GM12864 (cell line): ENCODE results near the gene TBC1D22A.

Experiments
- DNase-seq: peaks from one replicate; pipeline ENCODE4 v3.0.0-alpha.2; 2011; ENCODE audit warnings: low read depth
- H3K4me3 ChIP-seq: 2 replicates; pipeline ENCODE4 v1.5.1; 2011; ENCODE audit warnings: mild to moderate bottlenecking, low read depth, low read length, control low read depth
- CTCF ChIP-seq: IDR thresholded peaks from 2 replicates; pipeline ENCODE4 v1.5.1; 2011; ENCODE audit warnings: low read depth, mild to moderate bottlenecking, moderate library complexity, low read length, control low read depth, inconsistent platforms; ENCODE audit errors: missing control alignments

Gene TBC1D22A

GRCh38 chr22:46789992-46790391 is 27.5 kb downstream of the TBC1D22A start:
- no peak overlapping the region for H3K4me3 ChIP-seq
- no peak for DNase-seq
- TF ChIP-seq CTCF = no peak

GRCh38 chr22:46791201-46791731 is 28.8 kb downstream of the TBC1D22A start:
- H3K4me3 ChIP-seq = no peak overlapping the region
- no peak for TF ChIP-seq CTCF
- DNase-seq = no peak

GRCh38 chr22:46792061-46792796 is 29.8 kb downstream of the TBC1D22A start:
- DNase-seq = no peak
- H3K4me3 ChIP-seq = no peak overlapping the region
- TF ChIP-seq CTCF = no peak

GRCh38 chr22:46792841-46793261 is 30.4 kb downstream of the TBC1D22A start:
- no peak for DNase-seq
- no peak for TF ChIP-seq CTCF
- no peak overlapping the region for H3K4me3 ChIP-seq

- no peak for TF ChIP-seq CTCF
- no peak for DNase-seq
- H3K4me3 ChIP-seq = no peak overlapping the region
Observed at GRCh38 chr22:46793497-46793896, 31.0 kb downstream of the TBC1D22A start.

GRCh38 chr22:46794067-46794466 is 31.6 kb downstream of the TBC1D22A start:
- no peak overlapping the region for H3K4me3 ChIP-seq
- TF ChIP-seq CTCF = no peak
- DNase-seq = no peak

GRCh38 chr22:46794491-46794890 is 32.0 kb downstream of the TBC1D22A start:
- DNase-seq = no peak
- no peak for TF ChIP-seq CTCF
- no peak overlapping the region for H3K4me3 ChIP-seq
